Measurements from ENCODE around the gene CNTN2. TPM values are rescaled to one million over a fixed set of nuclear protein-coding genes. Genes with fewer than 3 reads are reported as not detected.

CNTN2 gene
- total RNA-seq, 1 donor from 2014 or later, result 7.4 TPM

- no peaks in the 10 kb centered on the region for H3K9me3 ChIP-seq
- no peaks in the 10 kb centered on the region for H3K27me3 ChIP-seq
- TF ChIP-seq POLR2A (IDR thresholded peaks at IDR 0.05), result no peak
- TF ChIP-seq POLR2AphosphoS5 (IDR thresholded peaks at IDR 0.05; ENCODE audit: insufficient read depth in 1 of 2, low read depth in 1 of 2), result no peak
- TF ChIP-seq CTCF (IDR thresholded peaks at IDR 0.05), result no peak
- no peaks in the 10 kb centered on the region for H3K36me3 ChIP-seq
- DNase-seq (ENCODE audit: extremely low spot score in 2 of 2), result peak in 1 of 2 donors; percentile 58
- H3K4me1 ChIP-seq, result no peaks in the 10 kb centered on the region
- H3K4me3 ChIP-seq, result no peak overlapping the region
- H3K27ac ChIP-seq, result no peak overlapping the region
- intact Hi-C loops (cut with DNase I), result no loop called here
These were observed 32.7 kb downstream of the CNTN2 start for GRCh38 chr1:205075642-205076155.

- intact Hi-C loops (cut with DNase I), result no loop called here
- TF ChIP-seq CTCF (IDR thresholded peaks at IDR 0.05), result no peak
- TF ChIP-seq POLR2A (IDR thresholded peaks at IDR 0.05), result no peak
- TF ChIP-seq POLR2AphosphoS5 (IDR thresholded peaks at IDR 0.05; ENCODE audit: insufficient read depth in 1 of 2, low read depth in 1 of 2), result no peak
These were observed 33.3 kb downstream of the CNTN2 start for GRCh38 chr1:205076245-205076761.

GRCh38 chr1:205077158-205077933 is 34.3 kb downstream of the CNTN2 start:
- no peak for DNase-seq (ENCODE audit: extremely low spot score in 2 of 2)
- intact Hi-C loops (cut with DNase I), result no loop called here
- H3K4me3 ChIP-seq, result no peak overlapping the region
- H3K9me3 ChIP-seq, result no peaks in the 10 kb centered on the region
- TF ChIP-seq CTCF (IDR thresholded peaks at IDR 0.05) (no peak), POLR2AphosphoS5 (IDR thresholded peaks at IDR 0.05; ENCODE audit: insufficient read depth in 1 of 2, low read depth in 1 of 2) (no peak), POLR2A (IDR thresholded peaks at IDR 0.05) (no peak)
- no peaks in the 10 kb centered on the region for H3K27me3 ChIP-seq
- no peak overlapping the region for H3K27ac ChIP-seq
- H3K36me3 ChIP-seq, result no peaks in the 10 kb centered on the region
- H3K4me1 ChIP-seq, result no peaks in the 10 kb centered on the region

More at GRCh38 chr1:205076245-205076761, 33.3 kb downstream of the CNTN2 start:
- H3K27ac ChIP-seq, result no peak overlapping the region
- no peaks in the 10 kb centered on the region for H3K9me3 ChIP-seq
- H3K36me3 ChIP-seq, result no peaks in the 10 kb centered on the region
- no peak overlapping the region for H3K4me3 ChIP-seq
- peak in 1 of 2 donors; percentile 40 for DNase-seq (ENCODE audit: extremely low spot score in 2 of 2)
- H3K27me3 ChIP-seq, result no peaks in the 10 kb centered on the region
- H3K4me1 ChIP-seq, result no peaks in the 10 kb centered on the region

- intact Hi-C loops (cut with DNase I), result no loop called here
- H3K27ac ChIP-seq, result no peak overlapping the region
- no peak overlapping the region for H3K4me3 ChIP-seq
- TF ChIP-seq POLR2AphosphoS5 (IDR thresholded peaks at IDR 0.05; ENCODE audit: insufficient read depth in 1 of 2, low read depth in 1 of 2) (no peak), POLR2A (IDR thresholded peaks at IDR 0.05) (no peak), CTCF (IDR thresholded peaks at IDR 0.05) (no peak)
- H3K36me3 ChIP-seq, result no peaks in the 10 kb centered on the region
- no peaks in the 10 kb centered on the region for H3K27me3 ChIP-seq
- no peaks in the 10 kb centered on the region for H3K4me1 ChIP-seq
- no peaks in the 10 kb centered on the region for H3K9me3 ChIP-seq
- peak in 1 of 2 donors; percentile 37 for DNase-seq (ENCODE audit: extremely low spot score in 2 of 2)
These were observed 34.9 kb downstream of the CNTN2 start for GRCh38 chr1:205077934-205078311.

- H3K9me3 ChIP-seq, result no peaks in the 10 kb centered on the region
- no peak overlapping the region for H3K4me3 ChIP-seq
- intact Hi-C loops (cut with DNase I), result no loop called here
- no peak overlapping the region for H3K27ac ChIP-seq
- no peaks in the 10 kb centered on the region for H3K4me1 ChIP-seq
- TF ChIP-seq POLR2AphosphoS5 (IDR thresholded peaks at IDR 0.05; ENCODE audit: insufficient read depth in 1 of 2, low read depth in 1 of 2) (no peak), POLR2A (IDR thresholded peaks at IDR 0.05) (no peak), CTCF (IDR thresholded peaks at IDR 0.05) (no peak)
- H3K27me3 ChIP-seq, result no peaks in the 10 kb centered on the region
- no peak for DNase-seq (ENCODE audit: extremely low spot score in 2 of 2)
- peaks cover 0 to 9% of the 10 kb centered on the region in 2 donors for H3K36me3 ChIP-seq
These were observed 39.4 kb downstream of the CNTN2 start for GRCh38 chr1:205082431-205082830.
